Brain microvascular endothelial cell (primary cell): ENCODE data around the gene KANSL3.

Source experiments
- DNase-seq: peaks from one replicate; pipeline ENCODE4 v3.0.0-alpha.2; 2020
- H3K27ac ChIP-seq: fragments of 250-450 bp; sonication (Bioruptor Pico); 2 replicates; pipeline ENCODE4 v1.5.1; 2020; ENCODE audit warnings: mild to moderate bottlenecking, moderate library complexity
- H3K27me3 ChIP-seq: fragments of 250-450 bp; sonication (Bioruptor Pico); replicated peaks from 2 replicates; pipeline ENCODE4 v1.5.1; 2020; ENCODE audit warnings: mild to moderate bottlenecking
- H3K36me3 ChIP-seq: fragments of 250-450 bp; sonication (Bioruptor Pico); replicated peaks from 2 replicates; pipeline ENCODE4 v1.5.1; 2020; ENCODE audit warnings: mild to moderate bottlenecking
- H3K4me3 ChIP-seq: 2 replicates; pipeline ENCODE4 v1.5.1; 2011; ENCODE audit warnings: low read depth, mild to moderate bottlenecking, control low read depth, low read length, moderate library complexity
- in situ Hi-C: cut with HindIII; loops from 2 replicates; pipeline ENCODE4 v1.10.0; 2017; ENCODE audit warnings: low sequenced_read_pairs, low pct_ligation_motif_present
- TF ChIP-seq, protein P1 (sequence below): IDR thresholded peaks from 2 replicates; pipeline ENCODE4 v1.5.1; 2011; ENCODE audit warnings: low read depth, mild to moderate bottlenecking, moderate library complexity, low read length, control low read depth, inconsistent platforms; ENCODE audit errors: missing control alignments

The KANSL3 gene

DNA sequence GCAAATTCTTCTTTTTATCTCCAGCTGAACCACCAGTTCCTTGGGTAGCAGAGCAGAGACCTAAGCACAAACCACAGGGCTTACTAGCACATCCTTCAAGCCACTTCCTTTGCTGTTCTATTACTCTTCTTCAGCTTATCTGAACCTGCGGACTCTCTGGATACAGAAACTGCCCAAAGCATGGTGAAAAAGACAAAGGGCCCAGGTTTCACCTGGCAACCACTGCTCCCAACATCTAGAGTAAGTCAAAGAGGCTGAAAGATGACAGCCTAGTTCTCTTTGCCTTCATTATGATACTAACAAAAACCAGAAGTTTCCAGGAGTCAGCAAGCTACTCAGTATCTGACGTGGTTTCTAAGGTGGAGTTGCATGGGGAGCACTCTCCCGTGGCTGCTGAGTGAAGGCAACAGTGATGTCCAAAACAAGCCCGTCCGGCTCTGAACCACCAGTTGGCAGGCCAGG, 43.4 kb downstream of the KANSL3 start:
- Histone ChIP-seq H3K27me3 (no peaks in the 10 kb centered on the region), H3K27ac (no peak overlapping the region), H3K4me3 (no peak overlapping the region), H3K36me3 (peaks cover 56% of the 10 kb centered on the region)
- no peak for DNase-seq
- TF ChIP-seq, protein P1, sequence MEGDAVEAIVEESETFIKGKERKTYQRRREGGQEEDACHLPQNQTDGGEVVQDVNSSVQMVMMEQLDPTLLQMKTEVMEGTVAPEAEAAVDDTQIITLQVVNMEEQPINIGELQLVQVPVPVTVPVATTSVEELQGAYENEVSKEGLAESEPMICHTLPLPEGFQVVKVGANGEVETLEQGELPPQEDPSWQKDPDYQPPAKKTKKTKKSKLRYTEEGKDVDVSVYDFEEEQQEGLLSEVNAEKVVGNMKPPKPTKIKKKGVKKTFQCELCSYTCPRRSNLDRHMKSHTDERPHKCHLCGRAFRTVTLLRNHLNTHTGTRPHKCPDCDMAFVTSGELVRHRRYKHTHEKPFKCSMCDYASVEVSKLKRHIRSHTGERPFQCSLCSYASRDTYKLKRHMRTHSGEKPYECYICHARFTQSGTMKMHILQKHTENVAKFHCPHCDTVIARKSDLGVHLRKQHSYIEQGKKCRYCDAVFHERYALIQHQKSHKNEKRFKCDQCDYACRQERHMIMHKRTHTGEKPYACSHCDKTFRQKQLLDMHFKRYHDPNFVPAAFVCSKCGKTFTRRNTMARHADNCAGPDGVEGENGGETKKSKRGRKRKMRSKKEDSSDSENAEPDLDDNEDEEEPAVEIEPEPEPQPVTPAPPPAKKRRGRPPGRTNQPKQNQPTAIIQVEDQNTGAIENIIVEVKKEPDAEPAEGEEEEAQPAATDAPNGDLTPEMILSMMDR, result no peak
- in situ Hi-C loops, result no loop called here

DNA sequence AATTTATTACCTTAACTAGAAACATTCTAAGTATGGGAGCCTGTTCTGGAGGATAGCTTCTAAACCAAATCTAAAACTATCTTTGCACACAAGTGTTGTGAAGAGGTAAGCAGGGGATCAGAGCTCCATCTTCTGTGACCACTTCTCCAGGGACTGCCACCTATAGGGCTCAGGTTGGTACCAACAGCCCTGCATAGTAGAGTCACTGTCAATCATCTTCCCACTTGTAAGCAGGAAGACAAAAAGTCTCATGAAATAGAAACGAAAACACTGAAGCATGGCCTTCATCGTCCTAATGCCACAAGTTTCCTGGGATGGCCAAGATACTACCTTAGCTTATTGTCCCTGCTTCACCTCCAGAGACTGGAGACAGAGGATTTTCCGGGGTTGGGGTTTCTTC, 43.8 kb downstream of the KANSL3 start:
- Histone ChIP-seq H3K36me3 (peaks cover 55% of the 10 kb centered on the region), H3K27ac (no peak overlapping the region), H3K27me3 (no peaks in the 10 kb centered on the region), H3K4me3 (no peak overlapping the region)
- TF ChIP-seq, protein P1, result no peak
- in situ Hi-C loops, result no loop called here
- no peak for DNase-seq

DNA sequence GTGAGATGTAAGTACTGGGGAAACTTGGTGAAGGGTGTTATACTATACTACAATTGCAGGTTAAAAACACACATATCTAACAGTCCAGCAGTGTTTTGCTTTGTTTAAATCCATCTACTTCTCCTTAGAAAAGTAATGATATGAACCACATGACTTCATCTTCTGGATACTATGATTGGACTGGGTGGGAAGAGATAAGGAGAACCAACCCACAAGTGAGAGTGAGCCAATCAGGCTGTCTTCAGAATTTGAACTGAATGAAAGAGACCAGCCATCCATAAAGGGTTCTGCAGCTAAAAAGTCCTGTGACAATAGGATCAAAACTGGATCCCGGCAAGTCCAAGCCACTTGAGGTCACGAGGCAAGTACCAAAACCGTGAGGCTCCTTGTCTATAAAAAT, 46.6 kb downstream of the KANSL3 start:
- no peak for DNase-seq
- Histone ChIP-seq H3K36me3 (peaks cover 34% of the 10 kb centered on the region), H3K27ac (no peak overlapping the region), H3K27me3 (no peaks in the 10 kb centered on the region), H3K4me3 (no peak overlapping the region)
- in situ Hi-C loops, result no loop called here
- TF ChIP-seq, protein P1, result no peak

- in situ Hi-C loops, result no loop called here
- H3K4me3 ChIP-seq, result no peak overlapping the region
- H3K27me3 ChIP-seq, result no peaks in the 10 kb centered on the region
- no peak overlapping the region for H3K27ac ChIP-seq
- no peak for DNase-seq
- TF ChIP-seq, protein P1, result no peak
- H3K36me3 ChIP-seq, result peaks cover 31% of the 10 kb centered on the region
Observed at GRCh38 chr2:96591054-96591453, 47.1 kb downstream of the KANSL3 start.

- peaks cover 6% of the 10 kb centered on the region for H3K36me3 ChIP-seq
- H3K4me3 ChIP-seq, result no peak overlapping the region
- TF ChIP-seq, protein P1, result no peak
- no peak for DNase-seq
- in situ Hi-C loops, result no loop called here
- H3K27ac ChIP-seq, result no peak overlapping the region
- no peaks in the 10 kb centered on the region for H3K27me3 ChIP-seq
Observed at GRCh38 chr2:96587843-96588242, 50.3 kb downstream of the KANSL3 start.

DNA sequence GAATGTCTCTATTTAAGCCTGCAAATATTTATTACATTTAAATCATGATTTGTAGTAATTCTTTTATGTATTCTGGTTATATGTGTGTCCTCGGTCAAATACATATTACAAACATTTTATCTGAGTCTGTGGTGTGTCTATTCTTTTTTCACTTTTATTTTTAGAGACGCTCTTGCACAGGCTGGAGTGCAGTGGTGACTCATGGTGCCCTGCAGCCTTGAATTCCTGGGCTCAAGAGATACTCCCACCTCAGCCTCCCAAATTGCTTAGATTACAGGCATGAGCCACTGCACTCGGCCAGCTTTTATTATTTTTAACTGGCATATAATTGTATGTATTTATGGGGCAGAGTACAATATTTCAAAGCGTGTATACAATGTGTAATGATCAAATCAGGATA, 54.1 kb downstream of the KANSL3 start:
- Histone ChIP-seq H3K27me3 (no peaks in the 10 kb centered on the region), H3K36me3 (no peaks in the 10 kb centered on the region), H3K27ac (no peak overlapping the region), H3K4me3 (no peak overlapping the region)
- TF ChIP-seq, protein P1, result no peak
- peak; percentile 32 for DNase-seq
- in situ Hi-C loops, result no loop called here
